Esophagus muscularis mucosa (tissue), 4 donors: ENCODE data around the gene CREM.

Source experiments
- CTCF ChIP-seq, 3 experiments: fragments of 200-600 bp in 2 of 3; fragments of 450-650 bp in 1 of 3; sonication (generic) in 2 of 3; IDR thresholded peaks; one replicate each; pipeline ENCODE4 v1.5.1; 2017 to 2019; ENCODE audit warnings: antibody characterized with exemption in 3 of 3, mild to moderate bottlenecking in 2 of 3, moderate library complexity in 1 of 3
- EP300 ChIP-seq: sonication (generic); formaldehyde crosslinking; IDR thresholded peaks from one replicate; pipeline ENCODE4 v1.6.1; 2017; ENCODE audit warnings: antibody characterized with exemption
- POLR2A ChIP-seq: fragments of 450-650 bp; IDR thresholded peaks from one replicate; pipeline ENCODE4 v1.6.1; 2017; ENCODE audit warnings: antibody characterized with exemption, moderate library complexity, mild to moderate bottlenecking, low read depth
- POLR2AphosphoS5 ChIP-seq, 2 donors: sonication (generic); formaldehyde crosslinking; IDR thresholded peaks; one replicate each; pipeline ENCODE4 v1.6.1; 2017; ENCODE audit warnings: antibody characterized with exemption in 2 of 2

GRCh38 chr10:35153716-35154115 is 27.1 kb downstream of the CREM start:
- TF ChIP-seq CTCF (IDR thresholded peaks at IDR 0.05) (no peak), EP300 (no peak), POLR2A (no peak), POLR2AphosphoS5 (IDR thresholded peaks at IDR 0.05) (no peak)
